Prostate gland (tissue), 2 donors: Measurements from ENCODE around the gene LRCH3.

Experiments used
- CTCF ChIP-seq, 4 experiments: fragments of 200-600 bp in 2 of 4; fragments of 450-650 bp in 2 of 4; sonication (generic) in 2 of 4; IDR thresholded peaks; 1 replicate in 3 of 4; 2 replicates in 1 of 4; pipeline ENCODE4 v1.5.1; 2016 to 2019; ENCODE audit warnings: antibody characterized with exemption in 4 of 4, mild to moderate bottlenecking in 2 of 4, moderate library complexity in 2 of 4
- POLR2AphosphoS5 ChIP-seq: sonication (generic); formaldehyde crosslinking; IDR thresholded peaks from one replicate; pipeline ENCODE4 v1.6.1; 2017; ENCODE audit warnings: antibody characterized with exemption

DNA sequence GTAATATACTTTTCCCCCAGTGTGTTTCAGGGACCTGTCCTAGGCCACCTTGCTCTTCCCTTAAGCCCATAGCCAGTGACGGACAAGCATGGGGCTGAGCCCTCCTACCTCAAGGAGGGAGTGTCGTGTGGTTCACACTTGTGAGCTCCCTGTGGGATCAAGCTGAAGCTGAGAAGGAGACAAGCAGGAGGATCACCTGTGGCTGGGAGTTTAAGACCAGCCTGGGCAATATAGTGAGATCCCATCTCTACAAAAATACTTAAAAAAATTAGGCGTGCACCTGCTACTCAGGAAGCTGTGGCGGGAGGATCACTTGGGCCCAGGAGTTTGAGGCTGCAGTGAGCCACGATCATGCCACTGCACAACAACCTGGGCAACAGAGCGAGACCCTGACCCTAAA lies 82.3 kb downstream of the LRCH3 start:
- TF ChIP-seq CTCF (IDR thresholded peaks at IDR 0.05) (no peak), POLR2AphosphoS5 (no peak)
